DLD1 (cell line): ENCODE measurements around the gene CD180.

Source experiments
- in situ Hi-C: cut with HindIII; loops from 2 replicates; pipeline ENCODE4 v1.10.0; 2017; ENCODE audit warnings: low sequenced_read_pairs

CD180 gene

GRCh38 chr5:67139030-67139429, 57.6 kb downstream of the CD180 start:
- in situ Hi-C loops: no loop called here

- in situ Hi-C loops: no loop called here
Measured at GRCh38 chr5:67135381-67135984, 61.1 kb downstream of the CD180 start.

DNA sequence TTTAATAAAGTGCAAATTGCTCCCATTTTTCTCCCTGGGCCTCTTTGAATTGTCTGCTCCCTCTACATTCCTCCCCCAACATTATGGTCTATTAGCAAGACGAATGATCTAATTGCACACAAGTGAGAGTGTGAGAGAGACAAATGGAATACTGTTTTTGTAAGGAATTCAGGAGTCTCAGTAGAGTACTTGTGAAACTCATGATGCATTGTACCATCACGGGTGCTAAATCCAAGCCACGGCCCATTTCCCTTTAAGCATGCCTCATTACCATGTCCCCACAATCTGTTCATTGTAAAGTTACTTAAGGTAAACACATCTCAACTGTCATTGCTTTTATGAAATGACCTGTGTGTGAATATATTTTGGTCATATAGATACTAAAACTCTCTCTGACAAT, 62.8 kb downstream of the CD180 start:
- in situ Hi-C loops: no loop called here

DNA sequence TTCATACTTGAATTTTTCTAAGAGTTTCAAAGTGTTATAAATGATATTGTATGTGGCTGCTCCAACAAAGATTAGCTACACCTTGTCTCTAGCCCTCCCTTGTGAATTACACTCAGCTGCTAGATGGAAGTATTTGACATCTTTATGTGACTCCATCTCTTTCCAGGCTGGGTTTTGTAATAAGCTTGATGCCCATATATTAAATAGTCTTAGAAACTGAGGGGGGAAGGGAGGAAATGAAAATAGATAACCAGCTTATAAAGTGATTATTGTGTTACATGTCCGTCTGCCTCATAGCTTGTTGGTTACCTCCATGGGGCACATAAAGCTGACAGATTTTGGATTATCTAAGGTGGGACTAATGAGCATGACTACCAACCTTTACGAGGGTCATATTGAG, 63.4 kb downstream of the CD180 start:
- in situ Hi-C loops: no loop called here

- in situ Hi-C loops: no loop called here
Measured at GRCh38 chr5:67129768-67130167, 66.8 kb downstream of the CD180 start.
